ENCODE data around the gene OR52K1. TPM values are rescaled to one million over a fixed set of nuclear protein-coding genes. Genes with fewer than 3 reads are reported as not detected.

Gene OR52K1
- total RNA-seq: under 1 TPM in 2 of 3 donors, not detected in 1; under 0.01 TPM

DNA sequence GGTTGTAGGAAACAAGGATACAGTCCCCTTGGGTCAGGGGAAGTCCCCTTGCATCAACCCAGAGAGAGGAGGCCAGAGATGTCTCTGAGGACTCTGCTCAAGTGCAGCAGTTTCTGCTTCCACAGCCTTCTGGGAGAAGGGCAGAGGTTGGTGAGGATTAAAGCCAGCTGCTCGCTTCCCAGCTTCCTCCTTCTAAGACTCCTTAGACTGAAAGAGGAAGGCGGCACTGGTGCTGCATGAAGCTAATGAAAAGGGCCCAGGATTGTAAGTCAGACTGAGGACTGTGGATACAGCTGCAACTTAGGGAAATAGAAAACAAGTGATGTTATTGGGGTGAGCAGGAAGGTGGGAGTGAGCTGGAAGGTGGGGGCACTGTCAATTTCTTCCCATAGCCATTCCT, at the start of gene OR52K1:
Gene OR52K1, plus strand, starts transcription at position 202 of the 400 bp plus-strand sequence. CDS start 6,255 bp downstream, outside the sequence.
- Histone ChIP-seq H3K4me3 (no peak within 1 kb of the TSS), H3K36me3 (no peaks in the 10 kb centered on the region), H3K9me3 (no peaks in the 10 kb centered on the region), H3K27ac (no peak within 1 kb of the TSS), H3K4me1 (no peaks in the 10 kb centered on the region), H3K27me3 (no peaks in the 10 kb centered on the region)
- DNase-seq (ENCODE audit: low spot score in 2 of 2): no peak
- TF ChIP-seq POLR2A (IDR thresholded peaks at IDR 0.05) (no peak), POLR2AphosphoS5 (IDR thresholded peaks at IDR 0.05) (no peak)
- TF ChIP-seq, protein P1, sequence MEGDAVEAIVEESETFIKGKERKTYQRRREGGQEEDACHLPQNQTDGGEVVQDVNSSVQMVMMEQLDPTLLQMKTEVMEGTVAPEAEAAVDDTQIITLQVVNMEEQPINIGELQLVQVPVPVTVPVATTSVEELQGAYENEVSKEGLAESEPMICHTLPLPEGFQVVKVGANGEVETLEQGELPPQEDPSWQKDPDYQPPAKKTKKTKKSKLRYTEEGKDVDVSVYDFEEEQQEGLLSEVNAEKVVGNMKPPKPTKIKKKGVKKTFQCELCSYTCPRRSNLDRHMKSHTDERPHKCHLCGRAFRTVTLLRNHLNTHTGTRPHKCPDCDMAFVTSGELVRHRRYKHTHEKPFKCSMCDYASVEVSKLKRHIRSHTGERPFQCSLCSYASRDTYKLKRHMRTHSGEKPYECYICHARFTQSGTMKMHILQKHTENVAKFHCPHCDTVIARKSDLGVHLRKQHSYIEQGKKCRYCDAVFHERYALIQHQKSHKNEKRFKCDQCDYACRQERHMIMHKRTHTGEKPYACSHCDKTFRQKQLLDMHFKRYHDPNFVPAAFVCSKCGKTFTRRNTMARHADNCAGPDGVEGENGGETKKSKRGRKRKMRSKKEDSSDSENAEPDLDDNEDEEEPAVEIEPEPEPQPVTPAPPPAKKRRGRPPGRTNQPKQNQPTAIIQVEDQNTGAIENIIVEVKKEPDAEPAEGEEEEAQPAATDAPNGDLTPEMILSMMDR (IDR thresholded peaks at IDR 0.05): no peak
- intact Hi-C loops (cut with DNase I; ENCODE audit: low total_unique reads): no loop called here

DNA sequence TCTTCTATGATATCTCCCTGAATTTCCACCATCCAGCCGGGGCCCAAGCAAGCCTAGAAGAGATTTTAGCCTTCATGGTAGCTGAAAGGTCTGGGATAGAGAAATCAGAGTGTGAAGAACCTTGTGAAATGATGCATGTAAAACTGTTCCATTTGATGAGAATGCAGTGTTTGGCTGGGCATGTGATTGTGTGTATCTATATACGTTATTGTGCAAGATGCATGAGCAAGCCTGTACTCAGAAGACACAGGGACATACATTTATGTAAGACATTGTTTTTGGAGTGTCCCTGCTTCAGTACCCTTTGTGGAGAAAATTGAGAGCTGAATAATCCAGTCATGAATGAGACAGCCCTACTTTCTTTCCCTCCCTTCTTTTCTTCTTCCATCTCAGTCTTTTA, 48.6 kb upstream of the OR52K1 start:
- Histone ChIP-seq H3K9me3 (no peaks in the 10 kb centered on the region), H3K36me3 (no peaks in the 10 kb centered on the region), H3K27ac (no peak overlapping the region), H3K4me1 (no peaks in the 10 kb centered on the region), H3K27me3 (no peaks in the 10 kb centered on the region), H3K4me3 (no peak overlapping the region)
- TF ChIP-seq POLR2AphosphoS5 (IDR thresholded peaks at IDR 0.05) (no peak), POLR2A (IDR thresholded peaks at IDR 0.05) (no peak)
- TF ChIP-seq, protein P1 (IDR thresholded peaks at IDR 0.05): no peak
- intact Hi-C loops (cut with DNase I; ENCODE audit: low total_unique reads): no loop called here
- no peak for DNase-seq (ENCODE audit: low spot score in 2 of 2)

DNA sequence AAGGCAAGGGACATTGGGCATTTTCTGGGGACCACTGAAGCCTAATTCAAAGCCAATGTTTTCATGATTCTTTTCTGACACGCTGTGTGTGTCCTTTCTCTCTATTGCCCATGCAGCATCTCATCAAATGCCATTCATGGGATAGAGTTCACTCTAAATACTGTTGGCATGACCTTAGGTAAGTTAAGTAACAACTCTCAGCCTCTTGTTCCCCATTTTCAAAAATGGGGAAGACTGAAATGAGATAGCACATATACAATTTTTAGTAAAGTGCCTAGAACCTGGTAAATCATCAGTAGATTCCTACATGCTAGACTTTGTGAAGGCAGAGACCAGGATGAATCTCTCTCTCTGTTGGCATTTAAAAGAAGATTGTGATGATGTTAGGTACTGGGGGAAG, 46.0 kb upstream of the OR52K1 start:
- no peak for DNase-seq (ENCODE audit: low spot score in 2 of 2)
- no peaks in the 10 kb centered on the region for H3K4me1 ChIP-seq
- H3K27ac ChIP-seq: no peak overlapping the region
- peaks cover 0 to 5% of the 10 kb centered on the region in 2 donors for H3K9me3 ChIP-seq
- no peak overlapping the region for H3K4me3 ChIP-seq
- H3K36me3 ChIP-seq: no peaks in the 10 kb centered on the region
- H3K27me3 ChIP-seq: no peaks in the 10 kb centered on the region
- intact Hi-C loops (cut with DNase I; ENCODE audit: low total_unique reads): no loop called here
- TF ChIP-seq POLR2AphosphoS5 (IDR thresholded peaks at IDR 0.05) (no peak), POLR2A (IDR thresholded peaks at IDR 0.05) (no peak)
- TF ChIP-seq, protein P1 (IDR thresholded peaks at IDR 0.05): no peak

DNA sequence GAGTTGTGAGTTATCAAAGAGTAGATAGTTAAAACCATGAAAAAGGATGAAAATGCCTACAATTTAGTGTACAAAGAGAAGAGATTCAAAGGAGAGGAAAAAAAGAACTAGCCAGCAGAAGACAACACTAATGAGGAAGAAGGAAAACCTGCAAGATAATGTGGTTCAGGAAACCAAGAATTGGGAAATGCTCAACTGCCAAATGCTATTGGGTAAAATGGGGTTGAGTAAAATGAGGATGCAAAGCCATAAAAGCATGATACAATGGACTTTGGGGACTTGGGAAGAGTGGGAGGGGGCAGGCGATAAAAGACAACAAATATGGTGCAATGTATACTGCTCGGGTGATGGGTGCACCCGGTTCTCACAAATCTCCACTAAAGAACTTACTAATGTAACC, 40.9 kb upstream of the OR52K1 start:
- TF ChIP-seq POLR2A (IDR thresholded peaks at IDR 0.05) (no peak), POLR2AphosphoS5 (IDR thresholded peaks at IDR 0.05) (no peak)
- TF ChIP-seq, protein P1 (IDR thresholded peaks at IDR 0.05): no peak
- intact Hi-C loops (cut with DNase I; ENCODE audit: low total_unique reads): no loop called here

DNA sequence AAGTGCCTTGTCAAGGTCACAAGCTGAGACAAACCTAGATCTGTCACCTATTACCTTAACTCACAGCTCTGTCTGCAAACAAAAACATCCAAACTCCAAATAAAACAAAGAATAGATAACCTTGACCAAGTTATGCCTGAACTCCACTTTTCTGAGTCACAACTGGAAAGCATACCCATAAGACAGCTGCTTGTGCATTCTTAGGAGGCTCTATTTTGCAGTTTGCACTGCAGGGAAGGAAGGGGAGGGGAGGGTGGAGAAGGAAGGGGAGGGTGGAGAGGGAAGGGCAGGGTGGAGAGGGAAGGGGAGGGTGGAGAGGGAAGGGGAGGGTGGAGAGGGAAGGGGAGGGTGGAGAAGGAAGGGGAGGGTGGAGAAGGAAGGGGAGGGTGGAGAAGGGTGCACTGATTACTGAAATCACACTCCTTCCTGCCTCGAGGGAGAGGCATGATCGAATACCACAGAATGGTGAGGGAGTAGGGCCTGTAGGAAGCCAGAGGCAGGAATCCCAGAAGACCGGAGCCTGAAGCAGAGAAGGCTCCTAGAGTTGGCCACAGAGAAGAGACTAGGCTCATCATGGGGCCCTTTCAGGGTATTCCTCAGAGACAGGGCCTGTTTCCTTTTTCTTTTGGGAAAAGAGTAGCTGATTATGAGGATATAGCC, 39.1 kb upstream of the OR52K1 start:
- intact Hi-C loops (cut with DNase I; ENCODE audit: low total_unique reads): no loop called here
- DNase-seq (ENCODE audit: low spot score in 2 of 2): no peak
- H3K4me1 ChIP-seq: no peaks in the 10 kb centered on the region
- H3K4me3 ChIP-seq: no peak overlapping the region
- no peaks in the 10 kb centered on the region for H3K27me3 ChIP-seq
- no peaks in the 10 kb centered on the region for H3K36me3 ChIP-seq
- TF ChIP-seq, protein P1 (IDR thresholded peaks at IDR 0.05): no peak
- TF ChIP-seq POLR2AphosphoS5 (IDR thresholded peaks at IDR 0.05) (no peak), POLR2A (IDR thresholded peaks at IDR 0.05) (no peak)
- H3K27ac ChIP-seq: no peak overlapping the region
- peaks cover 0 to 5% of the 10 kb centered on the region in 2 donors for H3K9me3 ChIP-seq

More for the DNA sequence above, 40.9 kb upstream of the OR52K1 start:
- H3K4me1 ChIP-seq: no peaks in the 10 kb centered on the region
- H3K36me3 ChIP-seq: no peaks in the 10 kb centered on the region
- H3K27me3 ChIP-seq: no peaks in the 10 kb centered on the region
- no peak overlapping the region for H3K4me3 ChIP-seq
- DNase-seq (ENCODE audit: low spot score in 2 of 2): no peak
- H3K27ac ChIP-seq: no peak overlapping the region
- peaks cover 0 to 5% of the 10 kb centered on the region in 2 donors for H3K9me3 ChIP-seq
